ENCODE measurements around the gene STXBP6. TPM values are rescaled to one million over a fixed set of nuclear protein-coding genes. Genes with fewer than 3 reads are reported as not detected.

STXBP6 gene
- total RNA-seq (21.4 TPM), polyA plus RNA-seq (ENCODE audit: insufficient read depth in 1 of 8, insufficient read length in 8 of 8, low replicate concordance in 1 of 8) (10 to 100 TPM; 17.5 to 33.5 (median 26.0) TPM)
- long read RNA-seq, donor 1, full-length matches to known transcripts: 1 of 1 reads
- long read RNA-seq, donor 1, partial matches to known transcripts: 0 of 1 reads
- long read RNA-seq, donor 1, other reads (novel, unspliced or antisense): 0 of 1 reads
- long read RNA-seq, donor 2: 0 reads
- long read RNA-seq, donor 3, full-length matches to known transcripts: 15 of 15 reads
- long read RNA-seq, donor 3, partial matches to known transcripts: 0 of 15 reads
- long read RNA-seq, donor 3, other reads (novel, unspliced or antisense): 0 of 15 reads
- long read RNA-seq, donor 4, full-length matches to known transcripts: 10 of 10 reads
- long read RNA-seq, donor 4, partial matches to known transcripts: 0 of 10 reads
- long read RNA-seq, donor 4, other reads (novel, unspliced or antisense): 0 of 10 reads
- long read RNA-seq, donor 5, full-length matches to known transcripts: 18 of 37 reads
- long read RNA-seq, donor 5, partial matches to known transcripts: 19 of 37 reads
- long read RNA-seq, donor 5, other reads (novel, unspliced or antisense): 0 of 37 reads
- long read RNA-seq, donor 6, full-length matches to known transcripts: 18 of 18 reads
- long read RNA-seq, donor 6, partial matches to known transcripts: 0 of 18 reads
- long read RNA-seq, donor 6, other reads (novel, unspliced or antisense): 0 of 18 reads
- long read RNA-seq, donor 7, full-length matches to known transcripts: 11 of 17 reads
- long read RNA-seq, donor 7, partial matches to known transcripts: 6 of 17 reads
- long read RNA-seq, donor 7, other reads (novel, unspliced or antisense): 0 of 17 reads
- long read RNA-seq, donor 8, full-length matches to known transcripts: 14 of 14 reads
- long read RNA-seq, donor 8, partial matches to known transcripts: 0 of 14 reads
- long read RNA-seq, donor 8, other reads (novel, unspliced or antisense): 0 of 14 reads
- long read RNA-seq, donor 9, full-length matches to known transcripts: 5 of 10 reads
- long read RNA-seq, donor 9, partial matches to known transcripts: 5 of 10 reads
- long read RNA-seq, donor 9, other reads (novel, unspliced or antisense): 0 of 10 reads
- long read RNA-seq, donor 10, full-length matches to known transcripts: 9 of 9 reads
- long read RNA-seq, donor 10, partial matches to known transcripts: 0 of 9 reads
- long read RNA-seq, donor 10, other reads (novel, unspliced or antisense): 0 of 9 reads
- long read RNA-seq, donor 11, full-length matches to known transcripts: 15 of 15 reads
- long read RNA-seq, donor 11, partial matches to known transcripts: 0 of 15 reads
- long read RNA-seq, donor 11, other reads (novel, unspliced or antisense): 0 of 15 reads

DNA sequence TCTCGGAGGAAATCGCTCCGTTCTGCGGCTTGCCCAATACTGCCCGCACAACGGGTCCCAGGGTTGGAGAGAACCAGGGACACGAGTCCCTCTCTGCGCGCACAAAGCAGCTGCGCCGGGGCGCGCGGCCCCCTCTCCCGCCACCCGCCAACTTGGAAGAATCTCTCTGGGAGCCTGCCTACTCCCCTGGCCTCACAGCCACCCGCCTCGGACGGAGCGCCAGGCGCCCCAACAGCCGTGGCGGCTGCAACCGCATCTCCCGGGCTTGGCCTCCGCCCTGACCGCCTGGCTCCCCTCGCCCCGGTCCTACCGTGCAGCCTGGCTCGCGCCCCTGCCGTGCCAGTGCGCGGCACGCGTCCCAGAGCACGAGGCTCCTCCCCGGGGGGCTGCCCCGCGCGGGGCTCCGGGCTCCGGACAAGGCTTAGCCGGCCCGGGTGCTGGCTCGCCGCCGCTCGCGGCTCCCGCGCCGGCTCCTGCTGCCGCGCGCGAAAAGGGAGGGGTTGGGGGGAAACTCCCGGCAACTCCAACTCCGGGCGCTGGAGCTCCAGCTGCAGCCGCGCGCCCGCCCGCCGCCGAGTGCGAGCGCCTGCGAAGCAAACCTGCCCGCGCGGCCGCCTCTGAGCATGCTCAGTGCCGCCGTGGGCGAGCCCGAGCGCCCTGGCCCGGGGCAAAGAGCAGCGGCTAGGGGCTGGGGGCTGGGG is at the start of gene STXBP6:
TSS of gene STXBP6 (minus strand) at position 580 of the 701 bp plus-strand sequence. CDS start 75,329 bp downstream, outside the sequence.
- Histone ChIP-seq H3K4me3 (ENCODE audit: low read length) (peak within 1 kb of the TSS; percentile 67), H3K27ac (ENCODE audit: low read length) (peak within 1 kb of the TSS; percentile 71), H3K36me3 (ENCODE audit: control insufficient read depth, insufficient read depth, low read length) (no peaks in the 10 kb centered on the region), H3K27me3 (ENCODE audit: control insufficient read depth, insufficient read depth, low read length) (peaks cover 7% of the 10 kb centered on the region), H3K4me1 (ENCODE audit: control insufficient read depth, insufficient read depth, low read length) (peaks cover 18% of the 10 kb centered on the region), H3K9me3 (replicated peaks; ENCODE audit: control insufficient read depth, low read depth, low read length) (no peaks in the 10 kb centered on the region)
- DNase-seq: peak; percentile 94
- WGBS (ENCODE audit: insufficient coverage): under 1% methylated on average over 77 of the region's 82 CpGs

DNA sequence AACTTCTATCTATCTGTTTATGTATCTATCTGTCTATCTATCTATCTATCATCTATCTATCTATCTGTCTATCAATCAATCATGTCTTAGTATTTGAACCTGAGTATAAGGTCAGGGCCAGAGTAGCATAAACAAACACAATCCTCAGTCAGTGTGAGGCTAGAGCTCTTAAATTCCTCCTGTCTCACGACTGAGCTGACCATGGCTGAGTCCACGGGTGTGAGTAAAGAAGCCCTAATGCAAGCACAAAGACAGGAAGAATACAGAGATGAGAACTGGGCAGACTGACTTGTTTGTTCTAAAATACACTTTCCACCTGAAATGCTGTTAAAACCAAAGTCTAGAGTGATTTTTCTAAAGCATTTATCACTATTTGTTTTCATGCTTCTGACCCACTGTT is 47.2 kb upstream of the STXBP6 start:
- no peak overlapping the region for H3K27ac ChIP-seq (ENCODE audit: low read length)
- H3K36me3 ChIP-seq (ENCODE audit: control insufficient read depth, insufficient read depth, low read length): no peaks in the 10 kb centered on the region
- H3K4me1 ChIP-seq (ENCODE audit: control insufficient read depth, insufficient read depth, low read length): no peaks in the 10 kb centered on the region
- H3K27me3 ChIP-seq (ENCODE audit: control insufficient read depth, insufficient read depth, low read length): no peaks in the 10 kb centered on the region
- H3K9me3 ChIP-seq (replicated peaks; ENCODE audit: control insufficient read depth, low read depth, low read length): no peaks in the 10 kb centered on the region
- WGBS (ENCODE audit: insufficient coverage): 50% methylated on average over 2 of the region's 2 CpGs
- no peak for DNase-seq
- no peak overlapping the region for H3K4me3 ChIP-seq (ENCODE audit: low read length)

DNA sequence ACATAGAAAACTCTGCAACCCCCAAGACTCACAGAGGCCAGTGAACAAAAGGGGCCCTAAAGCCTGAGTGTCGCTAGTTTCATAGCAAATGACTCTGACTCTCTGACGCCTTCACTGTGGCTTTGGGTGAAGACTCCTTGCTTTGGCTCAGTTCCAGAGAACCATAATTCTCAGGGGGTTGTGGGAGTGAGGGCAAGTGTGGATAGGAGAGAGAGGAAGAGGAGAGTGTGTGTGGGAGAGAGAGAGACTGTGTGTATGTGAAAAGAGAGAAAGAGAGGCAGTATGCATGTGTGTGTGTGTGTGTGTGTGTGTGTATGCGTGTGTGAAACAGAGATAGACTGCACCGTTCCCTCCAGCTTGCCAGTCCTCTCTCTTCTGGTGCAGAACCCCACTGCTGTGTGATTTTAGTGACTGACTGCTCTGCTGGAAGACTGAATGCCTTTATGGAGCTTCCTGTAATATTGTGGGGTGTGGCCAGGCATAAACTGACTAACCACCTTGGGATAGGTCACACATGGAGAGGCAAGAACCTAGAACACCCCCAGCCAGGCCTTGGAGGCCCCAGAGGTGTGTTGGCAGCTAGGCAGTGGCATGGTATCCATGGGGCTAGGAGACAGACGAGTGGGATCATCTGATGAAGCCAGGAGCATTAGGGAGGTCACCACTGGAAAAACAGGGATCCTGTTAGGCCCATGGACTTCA is 45.9 kb upstream of the STXBP6 start:
- Histone ChIP-seq H3K27ac (ENCODE audit: low read length) (no peak overlapping the region), H3K4me3 (ENCODE audit: low read length) (no peak overlapping the region), H3K36me3 (ENCODE audit: control insufficient read depth, insufficient read depth, low read length) (no peaks in the 10 kb centered on the region), H3K27me3 (ENCODE audit: control insufficient read depth, insufficient read depth, low read length) (no peaks in the 10 kb centered on the region), H3K4me1 (ENCODE audit: control insufficient read depth, insufficient read depth, low read length) (no peaks in the 10 kb centered on the region), H3K9me3 (replicated peaks; ENCODE audit: control insufficient read depth, low read depth, low read length) (no peaks in the 10 kb centered on the region)
- no peak for DNase-seq
- whole genome bisulfite sequencing (ENCODE audit: insufficient coverage): 71% methylated on average over 5 of the region's 5 CpGs

DNA sequence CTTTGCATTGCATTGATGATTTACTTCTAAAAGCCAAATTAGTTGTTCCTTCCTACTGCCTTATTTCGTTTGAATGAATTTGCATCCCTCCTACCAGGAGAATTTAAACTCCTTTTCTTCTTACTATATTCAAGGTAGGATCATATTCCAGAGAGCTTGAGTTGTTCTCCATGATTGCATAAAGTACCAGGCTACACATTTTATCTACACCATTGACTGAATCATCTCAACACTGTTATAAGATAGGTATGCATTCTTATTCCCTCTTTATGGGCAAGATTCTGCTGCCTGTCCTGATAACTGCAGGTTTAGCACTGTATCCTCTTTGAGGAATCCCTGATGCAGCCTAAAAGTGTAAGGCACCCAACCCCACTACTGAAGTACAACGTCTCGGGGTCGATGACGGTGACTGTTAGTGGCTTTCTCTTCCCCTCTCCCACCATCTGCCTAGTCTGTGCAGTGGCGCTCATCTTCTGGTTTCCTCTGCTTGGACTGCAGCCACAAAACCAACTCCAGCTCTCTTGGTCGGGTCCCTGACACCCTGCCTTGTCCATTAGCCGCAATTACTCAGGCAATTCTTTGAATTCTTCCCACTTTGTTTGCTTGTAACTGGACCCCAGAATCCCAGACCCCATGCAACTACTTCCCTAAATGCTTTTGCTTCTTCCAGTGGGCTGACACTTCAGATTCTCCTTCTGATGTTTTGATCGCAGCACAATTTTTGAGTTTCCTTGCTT is 44.4 kb upstream of the STXBP6 start:
- H3K27me3 ChIP-seq (ENCODE audit: control insufficient read depth, insufficient read depth, low read length): no peaks in the 10 kb centered on the region
- H3K4me3 ChIP-seq (ENCODE audit: low read length): no peak overlapping the region
- 68% methylated on average over 8 of the region's 9 CpGs for WGBS (ENCODE audit: insufficient coverage)
- H3K27ac ChIP-seq (ENCODE audit: low read length): no peak overlapping the region
- H3K4me1 ChIP-seq (ENCODE audit: control insufficient read depth, insufficient read depth, low read length): no peaks in the 10 kb centered on the region
- DNase-seq: no peak
- H3K36me3 ChIP-seq (ENCODE audit: control insufficient read depth, insufficient read depth, low read length): no peaks in the 10 kb centered on the region
- no peaks in the 10 kb centered on the region for H3K9me3 ChIP-seq (replicated peaks; ENCODE audit: control insufficient read depth, low read depth, low read length)

DNA sequence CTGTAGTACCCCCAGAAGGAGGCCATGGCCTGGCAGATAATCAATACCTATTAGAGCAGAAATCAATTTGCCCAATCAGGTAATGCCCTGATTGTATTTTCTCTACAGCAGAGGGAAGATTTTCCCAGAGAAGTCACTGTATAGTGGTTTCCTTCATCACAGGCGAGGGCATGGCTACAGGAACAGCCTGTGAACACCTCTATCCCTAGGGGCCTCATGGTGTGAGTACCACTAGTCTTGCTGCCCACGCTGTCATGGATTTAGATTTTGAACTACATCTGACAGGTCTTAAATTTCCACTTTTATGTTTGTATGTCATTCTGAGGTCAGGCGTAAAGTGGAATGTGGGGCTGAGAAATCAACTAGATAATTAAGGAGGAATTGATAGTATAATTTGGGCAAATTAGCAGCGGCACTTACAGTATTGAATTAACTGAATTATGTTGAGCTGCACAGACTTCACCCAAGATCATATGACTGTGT is 42.4 kb upstream of the STXBP6 start:
- Histone ChIP-seq H3K27ac (ENCODE audit: low read length) (no peak overlapping the region), H3K36me3 (ENCODE audit: control insufficient read depth, insufficient read depth, low read length) (no peaks in the 10 kb centered on the region), H3K4me1 (ENCODE audit: control insufficient read depth, insufficient read depth, low read length) (no peaks in the 10 kb centered on the region), H3K9me3 (replicated peaks; ENCODE audit: control insufficient read depth, low read depth, low read length) (no peaks in the 10 kb centered on the region), H3K4me3 (ENCODE audit: low read length) (no peak overlapping the region), H3K27me3 (ENCODE audit: control insufficient read depth, insufficient read depth, low read length) (no peaks in the 10 kb centered on the region)
- no peak for DNase-seq
- WGBS (ENCODE audit: insufficient coverage): 83% methylated on average over 2 of the region's 4 CpGs

DNA sequence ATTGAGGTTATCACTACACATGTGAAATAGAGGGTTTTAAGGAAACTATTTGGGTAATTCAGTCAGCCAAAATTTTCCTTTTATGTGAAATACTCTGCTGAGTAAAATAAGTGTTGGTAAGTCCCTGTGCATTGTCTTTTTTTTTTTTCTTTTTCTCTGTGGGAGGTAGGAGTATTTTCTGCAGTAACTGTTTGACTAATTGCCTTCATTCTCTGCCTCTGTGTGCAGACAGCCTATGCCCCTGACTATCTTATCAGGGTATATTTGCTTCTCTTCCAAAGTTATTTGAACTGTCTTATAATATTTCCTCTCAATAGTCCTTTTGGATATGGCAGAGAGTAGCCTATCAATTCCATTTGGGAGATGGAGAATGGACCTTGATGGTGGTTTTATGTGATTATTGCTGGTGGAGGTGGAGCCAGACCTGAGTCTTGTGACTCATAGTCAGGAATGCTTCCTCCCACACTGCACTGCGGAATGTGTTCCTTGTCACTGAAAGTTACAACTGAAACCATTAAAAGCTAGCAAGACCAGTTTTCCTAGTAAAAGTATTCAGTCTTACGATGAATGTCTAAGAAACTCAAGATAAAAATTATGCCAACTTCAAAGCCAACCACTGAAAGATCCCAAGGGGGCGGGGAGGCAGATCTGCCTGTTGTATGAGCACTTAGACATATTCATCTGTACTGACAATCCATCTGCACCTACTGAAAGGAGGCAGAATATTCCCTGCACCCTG is 40.9 kb upstream of the STXBP6 start:
- Histone ChIP-seq H3K4me3 (ENCODE audit: low read length) (no peak overlapping the region), H3K27me3 (ENCODE audit: control insufficient read depth, insufficient read depth, low read length) (no peaks in the 10 kb centered on the region), H3K9me3 (replicated peaks; ENCODE audit: control insufficient read depth, low read depth, low read length) (no peaks in the 10 kb centered on the region), H3K27ac (ENCODE audit: low read length) (no peak overlapping the region), H3K4me1 (ENCODE audit: control insufficient read depth, insufficient read depth, low read length) (no peaks in the 10 kb centered on the region), H3K36me3 (ENCODE audit: control insufficient read depth, insufficient read depth, low read length) (no peaks in the 10 kb centered on the region)
- no peak for DNase-seq
- WGBS (ENCODE audit: insufficient coverage): no CpG with 5 or more reads among the region's 3 CpGs

DNA sequence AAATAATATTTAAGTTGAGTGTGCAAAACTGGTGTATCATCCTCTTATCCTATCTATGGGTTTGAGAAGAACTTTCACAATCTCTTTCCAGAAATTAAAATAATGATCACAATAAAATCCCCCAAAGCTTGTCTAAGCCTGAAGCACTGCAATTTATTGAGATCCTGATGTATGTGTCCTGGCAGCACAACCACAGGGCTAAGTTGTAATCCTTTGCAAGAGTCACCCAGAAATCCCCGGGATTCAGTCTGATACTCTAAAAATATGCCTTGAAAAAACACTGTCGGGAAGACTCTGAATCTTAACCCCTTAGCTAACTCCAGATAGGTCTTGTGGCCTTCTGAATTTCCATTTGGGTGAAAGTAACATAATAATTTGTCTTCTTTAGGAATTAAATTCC is 40.3 kb upstream of the STXBP6 start:
- Histone ChIP-seq H3K4me3 (ENCODE audit: low read length) (no peak overlapping the region), H3K27me3 (ENCODE audit: control insufficient read depth, insufficient read depth, low read length) (no peaks in the 10 kb centered on the region), H3K36me3 (ENCODE audit: control insufficient read depth, insufficient read depth, low read length) (no peaks in the 10 kb centered on the region), H3K27ac (ENCODE audit: low read length) (no peak overlapping the region), H3K9me3 (replicated peaks; ENCODE audit: control insufficient read depth, low read depth, low read length) (no peaks in the 10 kb centered on the region), H3K4me1 (ENCODE audit: control insufficient read depth, insufficient read depth, low read length) (no peaks in the 10 kb centered on the region)
- DNase-seq: no peak
- no CpG with 5 or more reads among the region's 2 CpGs for WGBS (ENCODE audit: insufficient coverage)

DNA sequence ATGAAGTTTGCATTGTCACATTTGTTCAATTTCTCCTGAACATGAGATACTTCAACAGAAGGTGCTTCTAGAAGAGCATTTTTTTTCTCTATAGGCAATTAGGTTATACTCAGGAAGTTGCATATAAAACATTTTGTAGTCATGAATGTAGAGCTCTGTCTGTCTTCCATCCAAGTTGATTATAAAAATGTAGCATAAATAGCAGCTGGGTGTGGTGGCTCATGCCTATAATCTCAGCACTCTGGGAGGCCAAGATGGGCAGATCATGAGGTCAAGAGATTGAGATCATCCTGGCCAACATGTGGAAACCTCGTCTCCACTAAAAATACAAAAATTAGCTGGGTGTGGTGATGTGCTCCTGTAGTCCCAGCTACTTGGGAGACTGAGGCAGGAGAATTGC is 39.5 kb upstream of the STXBP6 start:
- H3K36me3 ChIP-seq (ENCODE audit: control insufficient read depth, insufficient read depth, low read length): no peaks in the 10 kb centered on the region
- H3K4me3 ChIP-seq (ENCODE audit: low read length): no peak overlapping the region
- H3K27ac ChIP-seq (ENCODE audit: low read length): no peak overlapping the region
- no peak for DNase-seq
- WGBS (ENCODE audit: insufficient coverage): no CpG with 5 or more reads among the region's 1 CpG
- H3K9me3 ChIP-seq (replicated peaks; ENCODE audit: control insufficient read depth, low read depth, low read length): no peaks in the 10 kb centered on the region
- H3K4me1 ChIP-seq (ENCODE audit: control insufficient read depth, insufficient read depth, low read length): no peaks in the 10 kb centered on the region
- H3K27me3 ChIP-seq (ENCODE audit: control insufficient read depth, insufficient read depth, low read length): no peaks in the 10 kb centered on the region

Data from muscle of leg (tissue), 16 donors.